GM21825 (cell line): ENCODE results near the gene SSH2.
"Not testable (repeated sequence)": the region's sequence is repeated elsewhere in the genome, so short reads cannot be mapped to it uniquely, and the experiment has no call there.

Experiments
- ATAC-seq: cut with Tn5 transposase; IDR thresholded peaks from one replicate; pipeline ENCODE4 v1.9.1; 2021; ENCODE audit warnings: mild to moderate bottlenecking, moderate library complexity; ENCODE audit not compliant: unreplicated experiment

SSH2 gene

DNA sequence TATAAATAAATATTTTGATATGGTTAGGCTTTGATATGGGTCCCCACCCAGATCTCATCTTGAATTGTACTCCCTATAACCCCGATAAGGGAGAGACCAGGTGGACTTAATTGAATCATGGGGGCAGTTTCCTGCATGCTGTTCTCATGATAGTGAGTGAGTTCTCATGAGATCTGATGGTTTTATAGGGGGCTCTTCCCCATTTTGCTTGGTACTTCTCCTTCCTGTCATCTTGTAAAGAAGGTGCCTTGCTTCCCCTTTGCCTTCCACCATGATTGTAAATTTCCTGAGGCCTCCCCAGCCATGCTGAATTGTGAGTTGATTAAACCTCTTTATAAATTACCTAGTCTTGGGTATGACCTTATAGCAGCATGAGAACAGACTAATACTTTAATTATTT, 55.7 kb downstream of the SSH2 start:
- not testable (repeated sequence) for ATAC-seq

DNA sequence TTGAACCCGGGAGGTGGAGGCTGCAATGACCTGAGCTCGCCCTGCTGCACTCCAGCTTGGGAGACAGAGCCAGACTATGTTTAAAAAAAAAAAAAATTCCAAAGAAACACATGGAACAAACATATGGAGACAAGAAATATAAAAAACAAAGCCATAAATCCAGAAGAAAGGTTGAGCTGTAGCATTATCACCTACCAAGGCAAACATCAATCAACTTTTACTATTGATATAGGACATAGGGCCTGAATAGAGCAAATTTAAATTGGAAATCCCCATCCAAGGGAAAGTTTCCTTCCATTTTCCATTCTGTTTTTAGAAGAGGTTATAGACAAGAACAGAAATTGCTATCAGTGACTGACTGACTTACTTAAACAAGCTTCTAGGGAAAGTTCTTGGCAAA, 56.6 kb downstream of the SSH2 start:
- no peak for ATAC-seq

DNA sequence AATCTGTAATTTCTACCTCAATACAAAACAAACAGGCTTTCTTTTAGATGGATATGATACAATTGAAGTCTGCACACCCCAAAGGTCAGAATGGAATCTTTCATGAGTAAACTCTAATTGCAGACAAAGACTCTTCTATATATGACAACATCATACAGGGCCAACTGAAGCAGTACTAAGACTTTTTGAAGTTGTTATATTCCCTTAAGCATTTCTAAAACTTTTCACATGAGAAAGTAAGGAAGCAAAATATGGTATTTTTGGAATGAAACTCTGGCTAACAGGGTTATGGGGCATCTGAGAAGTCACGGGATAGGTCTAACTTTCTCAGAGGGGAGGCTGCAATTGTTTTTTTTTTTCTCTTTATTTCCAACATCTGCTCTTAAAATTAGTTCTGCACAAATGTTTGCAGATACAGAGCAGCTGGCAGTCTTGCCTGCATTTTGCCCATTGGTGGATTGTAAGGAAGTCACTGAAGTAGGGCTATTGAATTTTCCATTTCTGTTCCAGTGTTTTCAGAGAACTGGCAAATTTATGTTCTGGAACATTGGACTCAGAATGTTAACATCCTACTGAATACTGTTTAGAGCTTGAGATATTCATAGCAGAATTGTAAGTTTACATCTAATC, 59.1 kb downstream of the SSH2 start:
- no peak for ATAC-seq

DNA sequence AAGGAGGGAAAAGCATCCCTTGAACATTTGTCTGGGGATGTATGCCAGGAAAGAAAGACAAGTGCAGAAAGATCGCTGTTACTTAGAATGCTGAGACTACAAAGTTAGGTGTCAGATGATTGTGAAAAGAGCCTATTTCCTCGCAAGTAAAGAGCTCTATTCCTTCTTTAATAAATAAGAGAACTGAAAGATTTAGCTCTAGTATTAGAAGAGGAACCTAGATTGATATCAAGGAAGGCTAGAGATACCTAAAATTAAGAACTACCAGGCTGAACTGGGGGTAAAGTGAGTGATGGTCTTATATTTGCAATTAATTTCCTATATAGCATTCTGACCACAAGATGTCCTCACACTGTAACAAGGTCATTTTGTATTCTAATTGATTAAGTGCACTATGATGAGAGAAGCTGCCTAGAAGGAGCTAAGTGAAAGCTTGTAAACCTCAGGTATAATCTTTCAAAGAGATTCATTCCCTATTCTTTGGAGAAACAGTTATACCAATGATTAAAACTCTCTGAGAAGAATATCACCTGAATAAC, 62.3 kb downstream of the SSH2 start:
- no peak for ATAC-seq

DNA sequence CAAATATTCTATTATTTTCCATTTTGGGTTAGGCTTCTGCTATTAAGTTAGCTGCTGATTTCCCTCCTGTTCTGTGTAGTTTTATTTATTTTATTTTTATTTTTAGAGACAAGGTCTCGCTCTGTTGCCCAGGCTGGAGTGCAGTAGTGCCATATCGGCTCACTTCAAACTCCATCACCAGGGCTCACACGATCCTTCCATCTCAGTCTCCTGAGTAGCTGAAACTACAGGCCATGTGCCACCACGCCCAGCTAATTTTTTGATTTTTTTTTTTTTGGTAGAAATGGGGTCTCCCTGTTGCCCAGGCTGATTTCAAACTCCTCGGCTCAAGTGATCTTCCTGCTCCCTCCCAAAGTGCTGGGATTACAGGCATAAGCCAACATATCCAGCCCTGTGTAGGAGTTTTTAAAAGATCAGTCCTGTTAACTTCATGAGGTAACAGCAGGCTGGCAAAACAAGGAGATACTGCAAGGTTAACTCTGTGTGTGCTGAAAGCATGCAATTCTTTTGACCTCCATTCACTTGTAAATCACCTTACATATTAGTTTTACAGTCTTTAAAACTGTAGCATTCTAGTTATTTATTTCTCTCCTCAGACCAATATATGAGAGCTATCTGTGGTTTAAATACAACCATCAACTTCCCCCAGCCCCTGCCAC, 63.2 kb downstream of the SSH2 start:
- no peak for ATAC-seq

DNA sequence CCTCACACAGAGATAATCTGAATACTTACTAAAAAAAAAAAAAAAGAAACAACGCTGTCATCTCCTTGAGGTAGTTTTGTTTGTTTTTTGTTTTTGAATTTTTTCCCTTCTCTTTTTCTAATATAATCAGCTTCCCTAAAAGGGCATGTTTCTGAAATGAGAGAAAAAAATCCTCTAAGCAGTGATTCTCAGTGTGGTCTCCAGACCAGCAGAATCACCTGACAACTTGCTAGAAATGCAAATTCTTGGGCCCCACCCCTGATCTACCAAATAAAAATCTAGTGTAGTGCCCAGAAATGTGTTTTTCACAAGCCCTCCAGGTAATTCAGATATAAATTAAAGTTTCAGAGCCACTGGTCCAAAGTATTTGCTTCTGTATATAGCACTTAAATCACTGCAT, 65.4 kb downstream of the SSH2 start:
- no peak for ATAC-seq

DNA sequence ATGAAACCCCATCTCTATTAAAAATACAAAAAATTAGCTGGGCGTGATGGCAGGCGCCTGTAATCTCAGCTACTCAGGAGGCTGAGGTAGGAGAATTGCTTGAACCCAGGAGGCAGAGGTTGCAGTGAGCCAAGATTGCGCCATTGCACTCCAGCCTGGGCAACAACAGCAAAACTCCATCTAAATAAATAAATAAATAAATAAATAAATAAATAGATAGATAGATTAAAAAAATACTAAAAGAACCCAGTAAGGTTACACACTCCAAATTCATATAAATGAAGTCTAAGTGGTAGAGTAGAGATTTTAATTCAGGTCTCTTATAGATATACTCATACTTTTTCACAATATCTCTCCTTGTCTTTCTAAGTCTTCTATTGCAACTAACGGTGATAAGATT, 65.9 kb downstream of the SSH2 start:
- not testable (repeated sequence) for ATAC-seq

DNA sequence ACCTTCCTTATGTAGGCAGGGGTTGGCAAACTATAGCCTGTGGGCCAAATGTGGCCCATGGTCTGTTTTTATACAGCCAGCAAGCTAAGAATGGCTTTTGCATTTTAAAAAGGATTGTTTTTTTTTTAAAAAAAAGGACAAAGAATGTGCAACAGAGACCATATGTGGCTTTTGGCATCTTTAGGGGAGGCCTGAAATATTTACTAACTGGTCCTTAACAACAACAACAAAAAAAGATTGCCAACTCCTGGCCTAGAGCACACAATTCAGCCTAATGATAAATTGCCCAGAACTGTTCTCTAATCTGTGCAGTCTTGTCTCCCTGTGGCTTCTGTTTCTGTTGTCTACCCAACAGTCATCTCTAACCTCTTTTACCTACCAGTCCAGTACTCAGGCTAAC, 67.1 kb downstream of the SSH2 start:
- ATAC-seq, result no peak

DNA sequence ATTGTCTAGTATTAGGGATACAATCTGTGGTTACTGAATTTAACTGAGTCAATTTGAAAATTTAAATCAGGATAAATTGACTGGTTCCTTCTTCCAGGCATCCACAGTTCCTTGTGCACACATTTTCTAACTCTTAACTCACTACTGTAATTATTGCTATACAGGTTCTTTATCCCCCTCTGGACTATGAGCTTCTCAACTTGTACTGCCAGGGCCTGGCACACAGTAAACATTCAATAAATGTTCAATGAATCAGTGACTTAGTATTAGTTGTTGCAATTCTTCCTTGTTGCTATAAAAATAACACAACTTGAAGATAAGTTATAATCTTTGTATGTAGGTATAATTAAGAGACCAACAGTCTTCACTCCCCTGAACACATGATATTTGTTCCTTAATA, 67.9 kb downstream of the SSH2 start:
- no peak for ATAC-seq

DNA sequence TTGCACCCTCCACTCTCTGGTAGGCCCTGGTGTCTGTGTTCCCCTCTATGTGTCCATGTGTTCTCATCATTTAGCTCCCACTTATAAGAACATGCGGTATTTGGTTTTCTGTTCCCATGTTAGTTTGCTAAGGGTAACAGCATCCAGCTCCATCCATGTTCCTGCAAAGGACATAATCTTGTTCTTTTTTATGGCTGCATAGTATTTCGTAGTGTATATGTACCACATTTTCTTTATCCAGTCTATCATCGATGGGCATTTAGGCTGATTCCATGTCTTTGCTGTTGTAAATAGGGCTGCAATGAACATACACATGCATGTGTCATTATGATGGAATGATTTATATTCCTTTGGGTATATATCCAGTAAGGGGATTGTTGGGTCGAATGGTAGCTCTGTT, 70.6 kb downstream of the SSH2 start:
- not testable (repeated sequence) for ATAC-seq

DNA sequence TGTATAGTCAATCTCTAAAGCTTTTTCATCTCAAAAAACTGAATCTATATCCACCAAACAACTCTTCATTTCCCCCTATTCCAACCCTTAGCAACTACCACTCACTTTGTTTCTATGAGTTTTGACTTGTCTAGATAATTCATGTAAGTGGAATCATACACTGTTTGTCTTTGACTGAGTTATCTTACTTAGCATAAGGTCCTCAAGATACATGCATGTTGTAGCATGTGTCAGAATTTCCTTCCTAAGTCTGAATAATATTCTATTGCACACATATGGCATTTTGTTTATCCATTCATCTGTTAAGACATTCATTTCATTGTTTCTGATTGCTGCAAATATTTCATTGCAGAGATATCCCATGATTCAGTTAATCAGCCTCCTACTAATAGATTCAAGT, 72.2 kb downstream of the SSH2 start:
- ATAC-seq, result no peak

DNA sequence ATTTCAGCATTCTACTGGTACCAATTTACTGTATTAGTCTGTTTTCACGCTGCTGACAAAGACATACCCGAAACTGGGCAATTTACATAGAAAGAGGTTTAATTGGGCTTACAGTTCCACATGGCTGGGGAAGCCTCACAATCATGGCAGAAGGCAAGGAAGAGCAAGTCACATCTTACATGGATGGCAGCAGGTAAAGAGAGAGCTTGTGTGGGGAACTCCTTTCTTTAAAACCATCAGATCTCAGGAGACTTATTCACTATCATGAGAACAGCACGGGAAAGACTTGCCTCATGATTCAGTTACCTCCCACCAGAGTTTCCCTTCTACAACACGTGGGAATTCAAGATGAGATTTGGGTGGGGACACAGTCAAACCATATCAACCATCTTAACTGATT, 72.9 kb downstream of the SSH2 start:
- not testable (repeated sequence) for ATAC-seq

DNA sequence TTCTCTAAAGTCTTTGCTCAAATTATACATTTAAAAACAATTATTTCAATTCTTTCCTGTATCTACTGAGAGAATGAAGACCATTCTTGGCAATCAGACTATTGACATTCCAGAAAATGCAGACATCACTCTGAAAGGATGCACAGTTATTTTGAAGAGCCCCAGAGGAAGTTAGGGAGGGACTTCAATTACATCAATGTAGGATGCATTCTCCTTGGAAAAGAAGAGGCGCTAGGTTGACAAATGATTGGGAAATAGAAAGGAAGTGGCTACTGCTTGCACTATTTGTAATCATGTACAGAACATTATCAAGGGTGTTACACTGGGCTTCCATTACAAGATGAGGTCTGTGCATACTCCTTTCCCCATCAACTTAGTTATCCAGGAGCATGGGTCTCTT, 74.3 kb downstream of the SSH2 start:
- no peak for ATAC-seq

DNA sequence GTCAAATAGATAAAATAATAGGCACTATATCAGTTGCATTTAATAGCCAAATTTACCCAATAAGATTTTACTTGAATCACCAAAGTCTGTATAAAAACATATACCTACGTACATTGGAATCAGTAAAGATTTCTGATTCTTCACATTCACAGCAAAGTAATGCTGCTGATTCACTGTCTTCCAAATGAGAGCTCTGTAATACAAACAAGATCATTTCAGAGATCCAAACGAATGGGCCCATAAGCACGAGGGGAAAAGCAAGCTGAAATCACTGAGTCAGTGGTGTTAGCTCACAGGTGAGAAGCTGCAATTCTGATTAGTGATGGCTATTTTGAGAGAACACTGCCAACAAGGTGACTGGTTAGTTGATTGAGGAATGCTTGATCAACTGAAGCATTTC, 81.3 kb downstream of the SSH2 start:
- no peak for ATAC-seq

DNA sequence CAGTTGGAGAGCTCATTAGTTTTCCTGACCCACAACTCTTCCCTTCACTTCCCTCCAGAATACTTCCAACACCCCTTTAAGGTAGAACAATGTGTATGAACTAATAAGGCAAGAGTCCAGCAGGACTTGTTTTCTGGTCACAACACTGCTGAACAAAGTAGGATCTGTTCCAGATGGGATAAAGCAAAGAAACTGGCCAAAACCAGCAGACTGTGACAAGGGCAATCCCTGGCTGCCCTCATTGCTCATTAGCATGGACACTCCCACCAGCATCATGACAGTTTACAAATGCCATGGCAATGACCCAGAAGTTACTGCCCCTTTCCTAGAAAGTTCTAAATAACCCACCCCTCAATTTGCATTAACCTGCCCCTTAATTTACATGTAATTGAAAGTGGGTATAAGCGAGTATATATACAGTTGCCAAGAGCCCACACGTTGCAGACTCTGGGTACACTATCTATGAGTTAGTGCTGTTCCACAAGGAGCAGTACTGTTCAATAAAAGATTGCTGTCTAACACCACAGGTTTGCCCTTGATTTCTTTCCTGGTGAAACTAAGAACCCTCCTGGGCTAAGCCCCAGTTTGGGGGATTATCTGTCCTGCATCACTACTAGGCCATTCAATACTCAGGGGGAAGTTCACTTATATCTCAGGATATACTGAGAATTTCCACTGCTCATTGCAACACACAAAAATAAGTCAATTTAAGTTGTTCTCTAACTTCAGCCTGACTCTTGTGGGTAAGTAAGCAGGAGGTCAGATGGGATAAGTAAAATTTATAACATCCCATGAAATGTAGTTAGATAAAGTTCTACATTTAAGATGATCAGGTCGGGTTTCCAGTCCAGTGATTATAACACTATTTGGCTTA, 82.3 kb downstream of the SSH2 start:
- ATAC-seq, result no peak

DNA sequence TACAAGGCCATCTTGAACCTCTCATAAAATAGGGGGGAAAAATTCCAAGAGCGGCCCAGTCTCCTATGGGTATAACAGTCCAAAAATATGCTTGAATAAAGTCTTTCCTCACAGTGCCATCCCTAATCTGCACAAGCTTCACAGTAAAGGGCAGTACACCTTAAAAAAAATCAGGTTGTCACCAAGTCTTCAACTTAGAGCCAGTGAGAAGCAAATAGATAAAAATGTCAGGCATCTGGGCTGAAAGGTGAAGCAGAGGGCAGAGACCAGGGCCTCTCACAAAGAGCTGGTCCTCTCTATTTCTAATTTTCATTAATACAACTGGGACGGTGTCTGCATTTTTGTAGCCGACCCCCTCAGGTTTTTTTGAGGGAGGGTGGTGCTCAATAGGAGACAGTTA, 82.9 kb downstream of the SSH2 start:
- no peak for ATAC-seq

DNA sequence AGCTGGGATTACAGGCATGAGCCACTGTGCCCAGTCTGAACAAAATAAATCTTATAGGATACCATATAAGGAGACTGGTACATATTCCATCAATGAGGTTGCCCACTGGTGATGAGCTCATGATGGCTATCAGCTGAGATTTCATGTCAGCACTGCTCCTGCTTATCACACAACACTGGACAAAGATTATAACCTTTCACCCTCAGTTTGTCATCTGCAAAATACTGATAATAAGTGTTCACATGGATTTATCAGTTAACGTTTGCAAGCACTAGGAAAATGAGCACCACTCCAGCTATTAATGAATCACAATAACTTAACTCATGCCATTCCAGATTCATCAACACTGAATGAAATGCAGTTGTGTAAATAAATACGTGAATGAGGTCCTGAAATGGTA, 83.7 kb downstream of the SSH2 start:
- no peak for ATAC-seq

DNA sequence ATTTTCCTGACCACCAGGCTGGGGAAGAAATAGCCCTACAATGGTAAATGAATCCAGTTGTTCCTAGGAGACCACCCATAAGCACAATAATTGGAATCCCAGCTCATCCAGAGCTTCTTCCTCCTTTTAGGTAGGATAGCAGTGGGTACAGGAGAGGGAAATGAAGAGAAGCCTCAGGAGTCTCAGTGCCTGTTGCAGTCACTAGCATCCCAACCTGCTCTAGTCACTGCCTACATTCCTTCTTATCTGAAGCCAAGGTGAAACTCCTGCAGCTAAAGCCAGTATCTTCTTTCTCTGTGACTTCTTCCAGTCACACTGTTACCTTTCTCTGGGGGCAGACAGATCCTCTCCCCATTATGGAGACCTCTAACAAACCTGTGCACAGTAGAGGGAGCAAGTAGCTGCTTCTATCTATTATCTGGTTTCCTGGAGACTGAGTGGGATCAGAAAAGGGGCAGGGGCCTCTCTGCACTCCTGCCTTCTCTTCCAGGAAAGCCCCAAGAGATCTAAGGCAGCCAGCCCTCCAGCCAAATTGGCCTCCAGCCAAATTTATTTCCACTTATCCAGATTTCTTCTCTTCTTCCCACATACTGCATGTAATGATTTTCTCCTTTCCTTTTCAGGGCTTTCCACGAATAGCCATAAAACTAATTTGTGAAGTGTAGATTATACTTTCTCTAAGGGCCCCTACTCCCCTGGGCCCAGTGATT, 85.5 kb downstream of the SSH2 start:
- no peak for ATAC-seq

DNA sequence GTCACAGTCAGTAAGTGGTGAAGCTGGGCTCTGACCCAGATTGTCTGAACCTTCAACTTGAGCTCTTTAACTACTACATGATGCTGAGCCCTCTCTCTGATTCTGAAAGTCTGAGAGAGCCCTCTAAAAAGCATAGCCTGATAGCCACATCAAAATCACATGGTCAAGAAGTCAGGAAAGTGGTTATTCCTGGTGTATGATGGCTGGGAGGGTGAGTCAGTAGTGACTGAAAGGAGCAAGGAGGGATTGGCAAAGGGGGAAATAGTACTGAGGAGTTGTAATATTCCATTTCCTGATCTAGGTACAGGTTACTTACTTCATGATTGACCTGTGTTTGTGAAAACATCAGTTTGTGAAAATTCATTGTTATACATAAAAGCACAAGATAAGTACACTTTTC, 89.1 kb downstream of the SSH2 start:
- ATAC-seq, result no peak

DNA sequence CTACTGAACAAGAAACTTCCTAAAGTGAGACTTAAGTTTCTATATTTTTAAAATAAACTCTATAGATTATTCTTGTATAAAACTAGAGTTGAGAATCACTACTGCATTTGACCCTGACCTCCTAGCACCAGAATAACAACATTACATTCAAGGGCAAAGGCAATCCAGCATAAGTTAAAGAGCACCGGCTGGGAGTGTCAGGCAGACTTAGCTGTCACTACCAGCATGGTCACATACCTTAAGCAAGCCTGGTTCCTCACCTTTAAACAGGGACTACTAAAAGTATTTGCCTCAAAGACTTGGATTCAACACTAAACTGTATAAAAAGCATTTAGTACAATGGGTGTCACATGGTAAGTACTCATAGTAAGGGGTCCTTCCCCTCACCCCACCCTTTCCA, 90.4 kb downstream of the SSH2 start:
- ATAC-seq, result no peak

DNA sequence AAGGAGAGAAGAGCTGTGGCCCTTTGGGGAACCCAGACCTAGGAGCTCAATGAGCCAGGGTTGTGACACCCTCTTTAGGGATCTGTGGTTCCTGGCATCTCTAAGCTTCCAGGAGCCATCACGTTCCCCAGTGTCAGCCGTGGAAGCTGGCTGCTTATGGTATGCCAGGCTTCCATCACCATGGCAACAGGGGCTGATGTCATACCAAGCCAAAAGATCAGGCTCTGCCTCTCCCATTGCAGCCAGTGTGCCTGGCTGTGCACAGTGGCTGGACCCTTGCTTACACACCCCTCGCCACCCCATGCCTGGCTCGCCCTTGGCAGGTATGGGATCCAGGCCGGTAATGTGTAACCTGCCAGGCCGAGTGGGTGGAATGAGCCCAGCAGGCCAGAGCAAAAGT, 91.1 kb downstream of the SSH2 start:
- ATAC-seq, result no peak
